TTC549 (cell line): ENCODE measurements around the gene PTGR1.
"Not testable (repeated sequence)": the region's sequence is repeated elsewhere in the genome, so short reads cannot be mapped to it uniquely, and the experiment has no call there.

Source experiments
- FAIRE-seq: peaks from 2 replicates; lab custom pipeline; 2012; peaks lifted over from hg19 to GRCh38; lab: Jason Lieb, UNC

PTGR1 gene

DNA sequence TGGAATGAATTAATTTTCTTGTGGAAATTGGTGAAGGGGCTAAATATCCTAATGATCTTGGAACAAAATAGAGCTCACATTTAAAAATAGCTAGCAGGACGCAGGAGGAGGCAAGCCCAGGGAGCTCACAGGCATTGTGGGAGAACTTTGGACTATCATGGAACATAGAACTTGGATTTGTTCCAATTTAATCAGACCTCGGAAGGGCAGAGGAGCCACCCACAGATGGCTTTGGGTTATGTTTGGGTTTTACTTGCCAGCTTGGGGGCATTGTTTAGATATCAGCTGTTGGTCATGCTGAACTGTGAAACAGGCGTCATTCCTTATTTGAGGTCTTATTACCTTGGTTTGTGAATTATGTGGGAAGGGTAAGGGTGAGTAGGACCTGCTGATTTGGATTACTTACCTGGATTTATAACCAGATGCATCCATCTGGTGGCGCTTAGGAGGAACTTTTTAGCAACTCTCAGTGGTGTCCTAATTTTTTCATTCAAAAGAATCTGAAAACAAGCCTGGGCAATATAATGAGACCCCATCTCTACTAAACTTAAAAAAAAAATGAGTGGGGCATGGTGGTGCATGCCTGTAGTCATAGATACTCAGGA is 14.1 kb upstream of the PTGR1 start:
- FAIRE-seq = no peak

GRCh38 chr9:111610845-111611244 is 11.4 kb upstream of the PTGR1 start:
- FAIRE-seq = no peak

GRCh38 chr9:111610149-111610548 is 10.7 kb upstream of the PTGR1 start:
- no peak for FAIRE-seq

GRCh38 chr9:111605041-111605559 is 5.7 kb upstream of the PTGR1 start:
- FAIRE-seq = no peak

- no peak for FAIRE-seq
Measured at GRCh38 chr9:111604054-111604615, 4.7 kb upstream of the PTGR1 start.

DNA sequence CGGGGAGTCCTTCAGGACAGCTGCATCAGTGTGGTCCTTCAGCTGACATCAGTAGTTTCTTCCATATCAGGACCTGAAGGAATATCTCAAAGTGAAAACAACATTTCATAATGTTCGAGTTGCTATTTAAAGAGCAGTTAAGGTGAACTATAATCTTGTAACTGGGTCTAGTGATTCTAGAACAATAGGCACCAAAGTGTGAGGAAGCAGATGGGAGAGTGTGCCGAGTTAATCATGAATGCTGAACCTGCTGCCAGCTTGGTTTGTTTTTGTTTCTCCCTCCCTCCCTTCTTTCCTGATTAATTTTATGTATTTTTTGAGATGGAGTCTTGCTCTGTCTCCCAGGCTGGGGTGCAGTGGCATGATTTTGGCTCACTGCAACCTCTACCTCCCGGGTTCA is 3.6 kb upstream of the PTGR1 start:
- FAIRE-seq = no peak

- FAIRE-seq = no peak
Measured at GRCh38 chr9:111601237-111602018, 2.0 kb upstream of the PTGR1 start.

GRCh38 chr9:111599955-111600343 is 502 bp upstream of the PTGR1 start:
- no peak for FAIRE-seq

GRCh38 chr9:111598733-111599091 is 735 bp downstream of the PTGR1 start:
- no peak for FAIRE-seq

GRCh38 chr9:111597852-111598732 is 1.4 kb downstream of the PTGR1 start:
- no peak for FAIRE-seq

GRCh38 chr9:111588846-111589245 is 10.6 kb downstream of the PTGR1 start:
- FAIRE-seq = no peak

GRCh38 chr9:111586378-111586777 is 13.1 kb downstream of the PTGR1 start:
- no peak for FAIRE-seq

DNA sequence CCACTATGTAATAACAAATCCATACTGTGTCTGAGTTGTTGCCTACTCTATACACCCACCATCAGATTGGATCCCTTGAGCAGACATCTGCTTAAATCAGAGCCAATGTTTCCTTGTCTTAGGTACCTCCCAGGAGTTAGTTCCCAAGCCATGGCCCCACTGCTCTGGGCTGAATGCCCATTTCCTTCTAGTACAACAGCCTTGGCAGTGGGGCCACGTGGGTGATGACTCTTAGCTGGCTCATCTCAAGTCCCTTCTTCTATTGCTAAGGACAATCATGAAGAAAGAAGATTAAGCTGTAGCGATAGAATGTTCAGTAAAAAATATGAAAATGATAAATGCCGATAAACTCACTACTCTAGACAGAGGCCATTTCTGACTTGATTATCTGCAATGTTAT is 16.6 kb downstream of the PTGR1 start:
- FAIRE-seq = no peak

DNA sequence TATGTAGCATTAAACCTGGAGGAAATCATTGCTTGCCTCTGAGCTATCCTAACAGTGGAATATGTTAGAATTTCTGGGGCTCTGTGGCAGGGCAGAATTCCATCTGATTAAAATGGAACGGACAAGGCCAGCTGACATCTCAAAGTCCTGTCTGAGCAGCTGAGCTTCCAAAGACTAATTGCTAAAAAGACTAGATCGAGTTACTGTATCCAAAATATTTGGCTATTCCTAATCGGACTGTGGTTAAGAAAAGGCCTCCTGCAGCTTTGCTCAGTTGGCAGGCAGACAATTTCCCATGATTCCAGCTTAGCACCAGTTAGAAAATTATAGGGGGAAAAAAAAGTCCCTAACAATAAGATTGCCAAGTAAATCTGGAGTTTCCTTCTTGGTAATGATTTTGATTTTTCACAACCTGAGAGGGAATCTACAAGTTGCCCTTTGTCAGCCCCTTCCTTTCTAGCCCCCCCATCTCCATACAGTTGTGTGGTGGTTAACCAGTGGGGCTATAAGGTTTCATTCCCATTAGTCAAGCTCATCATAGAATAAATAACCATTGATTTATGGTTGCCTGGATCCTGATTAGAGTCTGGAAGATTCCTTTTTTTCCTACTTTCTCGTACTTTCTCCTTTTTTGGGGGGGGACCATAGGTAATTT is 26.4 kb downstream of the PTGR1 start:
- no peak for FAIRE-seq

- FAIRE-seq = not testable (repeated sequence)
Measured at GRCh38 chr9:111568127-111568526, 31.3 kb downstream of the PTGR1 start.

DNA sequence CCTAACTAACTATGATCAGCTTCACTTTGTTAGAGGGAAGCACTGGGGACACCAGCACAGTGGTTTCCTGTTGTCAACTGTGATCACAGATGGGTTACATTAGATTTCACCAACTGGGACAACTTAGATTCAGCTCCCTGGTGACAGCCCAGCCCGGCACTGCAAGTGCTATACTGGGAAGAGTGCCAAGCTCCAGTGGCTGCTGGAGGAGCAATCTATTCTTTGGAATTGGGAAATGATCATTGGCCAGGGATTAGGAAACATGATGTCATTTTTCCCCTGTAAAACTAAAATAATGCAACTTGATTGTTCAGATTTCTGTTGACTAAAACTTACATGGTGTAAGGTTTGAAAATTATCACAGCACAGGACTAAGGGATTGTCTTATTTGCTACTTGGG is 33.2 kb downstream of the PTGR1 start:
- no peak for FAIRE-seq

- no peak for FAIRE-seq
Measured at GRCh38 chr9:111561165-111561719, 38.2 kb downstream of the PTGR1 start.

GRCh38 chr9:111559000-111559610 is 40.3 kb downstream of the PTGR1 start:
- no peak for FAIRE-seq

DNA sequence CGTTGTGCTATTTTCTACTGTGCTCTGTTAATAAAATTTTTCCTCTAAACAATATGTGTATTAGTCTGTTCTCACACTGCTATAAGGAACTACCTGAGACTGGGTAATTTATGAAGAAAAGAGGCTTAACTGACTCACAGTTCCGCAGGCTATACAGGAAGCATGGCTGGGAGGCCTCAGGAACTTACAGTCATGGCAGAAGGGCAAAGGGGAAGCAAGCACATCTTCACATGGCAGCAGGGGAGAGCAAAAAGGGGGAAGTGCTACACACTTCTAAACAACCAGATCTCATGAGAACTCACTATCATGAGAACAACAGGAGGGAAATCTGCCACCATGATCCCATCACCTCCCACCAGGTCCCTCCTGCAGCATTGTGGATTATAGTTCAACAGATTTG is 44.0 kb downstream of the PTGR1 start:
- FAIRE-seq = not testable (repeated sequence)

DNA sequence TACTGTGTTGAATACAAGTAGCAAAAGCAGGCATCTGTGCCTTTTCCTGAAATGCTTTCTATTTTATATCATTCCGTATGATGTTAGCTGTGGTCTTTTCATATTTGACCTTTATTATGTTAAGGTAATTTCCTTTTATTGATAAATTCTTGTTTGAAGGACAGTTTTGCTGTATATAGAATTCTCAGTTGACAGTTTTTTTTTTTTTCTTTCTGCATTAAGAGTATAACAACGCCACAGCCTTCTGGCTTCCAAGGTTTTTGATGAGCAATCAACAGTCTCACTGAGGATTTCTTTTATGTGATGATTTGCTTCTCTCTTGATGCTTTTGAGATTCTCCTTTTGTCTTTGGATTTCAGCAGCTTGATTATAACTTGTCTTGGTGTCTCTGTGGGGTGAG is 50.8 kb downstream of the PTGR1 start:
- no peak for FAIRE-seq
